ENCODE measurements around the gene CDON.
"Not testable (repeated sequence)": the region's sequence is repeated elsewhere in the genome, so short reads cannot be mapped to it uniquely, and the experiment has no call there.

Gene CDON

DNA sequence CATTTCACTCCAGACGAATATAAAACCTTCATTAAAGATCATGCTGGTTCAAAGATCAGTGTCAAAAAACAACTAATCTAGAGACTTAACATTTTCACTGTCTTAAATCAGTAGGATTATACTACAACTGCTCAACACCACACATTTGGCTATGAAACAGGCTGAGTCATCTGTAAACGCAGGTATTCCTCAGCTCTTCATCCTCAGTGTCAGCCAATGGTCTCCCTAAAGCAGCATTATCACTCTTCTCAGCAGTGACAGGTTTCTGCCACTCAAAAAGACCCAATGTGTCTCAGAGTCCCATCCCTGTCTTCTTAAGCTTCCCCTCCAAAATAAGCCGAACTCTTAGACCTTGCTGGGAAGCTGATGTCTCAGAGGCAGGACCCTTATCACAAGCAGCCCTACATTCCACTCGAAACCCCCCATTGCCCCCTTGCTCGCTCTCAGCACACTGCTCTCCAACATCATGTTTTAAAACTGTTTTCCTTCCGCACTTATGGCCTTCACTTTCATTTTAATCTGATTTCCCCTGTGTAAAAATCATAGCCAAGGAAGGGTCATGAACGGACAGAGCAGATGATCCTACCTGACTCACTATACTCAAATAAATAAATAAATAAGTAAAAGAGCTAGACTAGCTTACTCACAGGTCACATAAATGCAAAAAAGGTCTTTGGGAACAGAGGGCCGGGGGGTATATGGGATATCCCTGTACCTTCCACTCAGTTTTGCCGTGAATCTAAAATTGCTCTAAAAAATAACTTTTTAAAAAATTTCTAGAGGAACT, 23.0 kb downstream of the CDON start:
- no peak for DNase-seq

GRCh38 chr11:126035718-126036117, 26.9 kb downstream of the CDON start:
- no peak for DNase-seq

DNA sequence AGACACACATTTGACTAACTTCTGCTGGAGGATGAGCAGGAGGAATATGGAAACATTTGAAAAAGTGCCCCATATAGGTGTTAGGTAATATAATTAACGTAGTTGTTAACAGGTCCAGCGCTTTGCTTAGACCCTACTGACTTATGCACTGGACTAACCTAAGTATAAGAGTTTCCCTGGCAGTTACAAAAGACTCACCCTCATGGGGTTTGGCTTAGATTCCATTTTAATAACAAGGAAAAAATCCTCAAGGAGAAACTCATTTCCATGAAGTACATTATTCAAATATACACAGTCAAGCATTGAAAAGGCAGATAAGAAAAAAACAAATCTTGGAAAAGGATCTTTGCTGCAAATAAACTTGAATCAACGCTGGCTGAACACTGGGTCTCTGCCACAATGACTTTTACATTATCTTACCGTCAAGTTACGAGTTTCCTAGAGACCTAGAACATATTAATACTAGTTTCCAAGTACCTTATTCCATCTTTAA, 27.7 kb downstream of the CDON start:
- DNase-seq = no peak

DNA sequence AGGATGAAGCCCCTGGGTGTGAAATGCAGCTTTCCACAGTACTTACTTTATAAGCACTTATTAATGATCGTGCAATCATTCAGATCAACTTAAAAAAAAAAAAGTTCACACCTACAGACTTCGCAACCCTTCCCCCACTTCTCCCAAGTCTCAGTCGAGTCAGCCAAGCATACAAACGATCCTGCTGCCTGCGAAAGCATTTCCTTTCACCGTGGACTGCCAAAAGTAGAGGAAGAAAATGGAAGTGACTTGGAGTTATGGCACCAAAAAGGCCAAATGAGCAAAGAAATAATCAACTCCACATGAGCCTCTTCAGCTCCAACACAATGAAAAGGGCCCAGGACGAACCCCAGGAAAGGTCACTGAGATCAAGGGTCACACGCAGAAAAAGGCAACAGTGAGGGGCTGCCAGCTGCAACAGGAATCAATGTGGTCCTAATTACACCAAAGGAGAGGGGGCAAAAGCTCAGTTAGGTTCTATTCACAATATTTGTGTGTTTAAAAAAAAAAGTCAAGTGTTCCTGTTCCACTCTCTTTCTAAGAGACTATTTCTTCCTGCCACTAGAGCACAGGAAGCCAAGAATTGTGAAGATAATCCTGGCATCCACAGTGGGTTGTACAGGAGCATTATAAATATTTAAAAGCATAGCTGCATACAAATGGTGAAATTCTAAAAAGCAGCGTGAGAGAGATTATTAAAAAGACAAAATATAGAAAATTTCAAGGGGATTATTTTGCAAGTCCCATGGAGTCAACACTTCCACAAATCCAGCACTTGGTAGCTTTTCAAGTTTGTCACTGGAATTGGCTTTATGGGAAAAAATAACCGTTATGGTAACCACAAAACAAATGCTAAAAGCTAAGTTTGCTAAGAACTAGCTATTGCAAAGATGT, 28.4 kb downstream of the CDON start:
- no peak for DNase-seq

GRCh38 chr11:126032375-126032774, 30.3 kb downstream of the CDON start:
- no peak for DNase-seq

GRCh38 chr11:126029805-126030204, 32.9 kb downstream of the CDON start:
- no peak for DNase-seq

- DNase-seq = no peak
Observed at GRCh38 chr11:126029237-126029636, 33.4 kb downstream of the CDON start.

GRCh38 chr11:126028534-126028933, 34.1 kb downstream of the CDON start:
- not testable (repeated sequence) for DNase-seq

GRCh38 chr11:126026579-126026978, 36.1 kb downstream of the CDON start:
- no peak for DNase-seq

- DNase-seq = no peak
Observed at GRCh38 chr11:126025822-126026221, 36.8 kb downstream of the CDON start.

GRCh38 chr11:126024123-126024522, 38.5 kb downstream of the CDON start:
- no peak for DNase-seq

GRCh38 chr11:126012852-126013251, 49.8 kb downstream of the CDON start:
- DNase-seq = no peak

- DNase-seq = no peak
Observed at GRCh38 chr11:126011754-126012153, 50.9 kb downstream of the CDON start.

GRCh38 chr11:126011265-126011664, 51.4 kb downstream of the CDON start:
- no peak for DNase-seq

DNA sequence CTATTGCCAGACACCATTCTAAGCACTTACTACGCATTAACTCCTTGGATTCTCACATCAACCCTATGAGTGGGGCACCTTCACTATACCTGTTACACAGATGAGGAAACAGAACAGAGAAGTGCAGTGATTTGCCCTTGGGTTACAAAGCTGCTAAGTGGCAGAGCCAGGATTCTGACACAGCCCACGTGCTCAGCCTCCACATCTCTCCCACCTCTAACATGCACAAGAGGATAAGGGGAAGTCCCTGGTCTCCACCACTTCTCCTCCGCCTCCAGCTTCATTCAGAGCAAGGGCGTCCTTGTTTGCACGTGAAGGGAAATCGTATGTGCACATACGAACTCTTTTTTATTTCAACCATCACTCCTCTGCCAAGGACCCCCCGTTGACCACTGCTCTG, 53.7 kb downstream of the CDON start:
- DNase-seq = no peak

DNA sequence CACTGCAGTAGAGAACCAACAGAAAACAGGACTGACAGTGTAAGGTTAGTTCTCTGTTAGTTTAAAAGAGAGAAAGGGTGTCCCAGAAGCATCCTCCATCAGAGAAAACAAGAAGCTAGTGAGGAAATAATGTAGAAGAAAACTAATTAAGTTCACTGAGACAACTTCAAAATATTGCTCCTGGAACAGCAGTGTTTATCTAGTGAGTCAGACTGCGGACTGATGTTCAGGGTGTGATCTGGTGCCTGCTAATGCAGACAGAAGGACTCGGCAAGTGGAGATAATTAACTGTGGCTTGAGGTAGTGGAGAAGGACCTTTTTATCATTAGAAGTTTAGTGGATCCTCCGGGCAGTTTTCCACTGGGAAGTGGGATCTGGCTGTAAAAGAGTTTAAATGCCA, 55.4 kb downstream of the CDON start:
- no peak for DNase-seq

- no peak for DNase-seq
Observed at GRCh38 chr11:126006068-126006467, 56.6 kb downstream of the CDON start.

DNA sequence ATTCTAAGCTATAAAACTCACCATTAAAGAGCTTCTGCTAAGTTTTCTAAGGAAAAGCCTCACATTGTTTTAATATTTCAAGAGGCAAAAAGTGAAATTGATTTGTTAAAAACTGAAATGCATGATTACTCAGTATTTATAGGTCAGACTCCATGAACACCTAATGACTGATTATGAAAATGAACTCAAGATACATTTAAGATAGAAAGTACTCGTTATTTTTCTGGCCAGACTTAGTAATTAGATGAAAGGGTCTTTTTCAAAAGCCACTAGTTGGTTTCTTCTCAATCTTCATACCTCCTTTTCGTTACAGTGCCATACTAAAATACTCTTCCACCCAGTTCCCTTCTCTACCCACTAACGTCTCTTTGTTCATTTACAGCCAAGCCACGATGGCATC, 60.5 kb downstream of the CDON start:
- DNase-seq = no peak

DNA sequence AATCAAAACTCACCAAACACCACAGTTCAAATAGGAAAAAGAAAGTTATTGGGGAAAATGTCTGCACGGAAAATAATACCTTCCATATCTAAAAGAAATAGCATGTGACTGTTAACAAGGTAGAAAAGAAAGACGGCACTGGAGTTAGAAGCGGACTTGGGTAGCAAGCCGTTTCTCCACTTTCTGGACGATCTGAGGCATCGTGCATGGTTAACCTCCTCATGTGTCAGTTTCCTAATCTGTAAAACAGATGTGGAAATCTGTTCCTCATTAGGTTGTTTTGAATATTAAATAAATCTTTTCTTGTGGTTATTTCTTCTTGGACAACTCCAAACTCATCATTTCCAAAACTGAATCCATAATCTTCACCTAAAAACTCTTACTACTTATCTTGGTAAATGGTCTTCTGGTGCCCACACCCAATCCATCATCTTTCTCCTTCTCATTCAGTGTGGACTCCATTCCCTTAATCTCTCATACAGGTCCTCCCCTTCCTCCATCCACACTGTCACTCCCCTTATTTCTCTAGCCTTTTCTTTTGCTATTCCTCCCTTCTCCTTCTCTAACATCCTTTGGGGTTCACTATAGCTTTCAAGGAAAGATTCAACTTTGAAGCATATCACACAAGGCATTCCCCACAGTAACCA, 63.3 kb downstream of the CDON start:
- no peak for DNase-seq

DNA sequence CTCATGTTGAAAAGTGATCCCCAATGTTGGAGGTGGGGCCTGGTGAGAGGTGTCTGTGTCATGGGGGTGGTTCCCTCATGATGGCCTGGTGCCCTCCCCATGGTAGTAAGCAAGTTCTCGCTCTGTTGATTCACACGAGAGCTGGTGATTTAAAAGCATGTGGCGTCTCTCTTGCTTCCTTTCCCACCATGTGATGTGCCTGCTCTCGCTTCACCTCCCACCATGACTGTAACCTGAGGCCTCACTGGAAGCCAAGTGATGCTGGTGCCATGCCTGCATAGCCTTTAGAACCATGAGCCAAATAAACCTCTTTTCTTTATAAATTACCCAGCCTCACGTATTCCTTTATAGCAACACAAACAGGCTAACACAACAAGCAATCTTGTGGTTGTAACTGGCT, 64.4 kb downstream of the CDON start:
- no peak for DNase-seq

DNA sequence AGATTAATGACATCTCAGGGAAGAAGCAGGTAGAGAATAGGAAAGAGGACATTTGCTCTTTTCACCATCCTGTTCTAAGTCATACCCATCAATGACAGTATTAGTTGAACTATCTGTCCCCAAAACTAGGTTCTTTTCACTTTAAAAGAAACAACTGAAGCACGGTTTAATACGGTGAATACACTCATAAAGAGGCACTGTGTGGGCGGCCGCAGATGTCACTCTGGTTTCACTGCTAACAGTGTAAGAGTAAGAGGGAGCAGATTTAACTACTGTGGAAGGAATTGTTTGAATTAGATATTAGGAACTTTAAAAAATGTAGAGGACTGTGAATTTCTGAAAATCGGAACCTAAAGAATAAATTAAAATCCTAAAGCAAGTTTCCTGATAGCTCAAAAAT, 67.4 kb downstream of the CDON start:
- no peak for DNase-seq

GRCh38 chr11:125994509-125994908, 68.2 kb downstream of the CDON start:
- no peak for DNase-seq

- no peak for DNase-seq
Observed at GRCh38 chr11:125992893-125993292, 69.8 kb downstream of the CDON start.

Measured in effector CD4-positive, alpha-beta T cell (primary cell).